HEK293 (cell line): ENCODE measurements around the gene HOXD1.

Source experiments
- AEBP2 ChIP-seq: fragments of 450-650 bp; formaldehyde crosslinking; IDR thresholded peaks from 2 replicates; pipeline ENCODE4 v1.5.1; 2016; ENCODE audit warnings: missing biosample characterization, missing genetic modification characterization, borderline replicate concordance
- KLF10 ChIP-seq: fragments of 450-650 bp; IDR thresholded peaks from 2 replicates; pipeline ENCODE4 v1.5.1; 2018; ENCODE audit warnings: missing biosample characterization, mild to moderate bottlenecking, missing genetic modification characterization
- KLF9 ChIP-seq: fragments of 450-650 bp; formaldehyde crosslinking; IDR thresholded peaks from 2 replicates; pipeline ENCODE4 v1.5.1; 2016; ENCODE audit warnings: missing biosample characterization, missing genetic modification characterization, low read depth
- OSR2 ChIP-seq: fragments of 450-650 bp; formaldehyde crosslinking; IDR thresholded peaks from 2 replicates; pipeline ENCODE4 v1.5.1; 2016; ENCODE audit warnings: missing biosample characterization, missing genetic modification characterization
- PRDM10 ChIP-seq: fragments of 450-650 bp; formaldehyde crosslinking; IDR thresholded peaks from 2 replicates; pipeline ENCODE4 v1.5.1; 2016; ENCODE audit warnings: missing biosample characterization, missing genetic modification characterization
- REPIN1 ChIP-seq: fragments of 450-650 bp; formaldehyde crosslinking; IDR thresholded peaks from 2 replicates; pipeline ENCODE4 v1.5.1; 2017; ENCODE audit warnings: missing biosample characterization, missing genetic modification characterization, low read depth
- SCRT1 ChIP-seq: fragments of 450-650 bp; formaldehyde crosslinking; IDR thresholded peaks from 2 replicates; pipeline ENCODE4 v1.5.1; 2016; ENCODE audit warnings: missing biosample characterization, missing genetic modification characterization, borderline replicate concordance
- SP2 ChIP-seq: fragments of 450-650 bp; formaldehyde crosslinking; IDR thresholded peaks from 2 replicates; pipeline ENCODE4 v1.5.1; 2016; ENCODE audit warnings: missing biosample characterization, missing genetic modification characterization
- ZBTB20 ChIP-seq: fragments of 450-650 bp; formaldehyde crosslinking; IDR thresholded peaks from 2 replicates; pipeline ENCODE4 v1.5.1; 2016; ENCODE audit warnings: missing biosample characterization, missing genetic modification characterization
- ZBTB6 ChIP-seq: fragments of 450-650 bp; formaldehyde crosslinking; IDR thresholded peaks from 2 replicates; pipeline ENCODE4 v1.5.1; 2017; ENCODE audit warnings: missing biosample characterization, missing genetic modification characterization
- ZNF114 ChIP-seq: fragments of 450-650 bp; formaldehyde crosslinking; IDR thresholded peaks from 2 replicates; pipeline ENCODE4 v1.5.0; 2017; ENCODE audit warnings: missing biosample characterization, missing genetic modification characterization
- ZNF140 ChIP-seq: fragments of 450-650 bp; formaldehyde crosslinking; IDR thresholded peaks from 2 replicates; pipeline ENCODE4 v1.5.1; 2016; ENCODE audit warnings: missing biosample characterization, missing genetic modification characterization
- ZNF169 ChIP-seq: fragments of 450-650 bp; formaldehyde crosslinking; IDR thresholded peaks from 2 replicates; pipeline ENCODE4 v1.5.1; 2016; ENCODE audit warnings: missing biosample characterization, missing genetic modification characterization
- ZNF248 ChIP-seq: fragments of 450-650 bp; formaldehyde crosslinking; IDR thresholded peaks from 2 replicates; pipeline ENCODE4 v1.5.1; 2017; ENCODE audit warnings: missing biosample characterization, missing genetic modification characterization
- ZNF266 ChIP-seq: fragments of 450-650 bp; formaldehyde crosslinking; IDR thresholded peaks from 2 replicates; pipeline ENCODE4 v1.5.1; 2016; ENCODE audit warnings: missing biosample characterization, missing genetic modification characterization, low read depth
- ZNF302 ChIP-seq: fragments of 450-650 bp; formaldehyde crosslinking; IDR thresholded peaks from 2 replicates; pipeline ENCODE4 v1.5.1; 2016; ENCODE audit warnings: missing biosample characterization, missing genetic modification characterization, low read depth
- ZNF335 ChIP-seq: fragments of 450-650 bp; formaldehyde crosslinking; conservative IDR thresholded peaks from 2 replicates; pipeline ENCODE4 v1.5.1; 2016; ENCODE audit warnings: missing biosample characterization, missing genetic modification characterization
- ZNF350 ChIP-seq: fragments of 450-650 bp; formaldehyde crosslinking; IDR thresholded peaks from 2 replicates; pipeline ENCODE4 v1.5.0; 2017; ENCODE audit warnings: missing biosample characterization, mild to moderate bottlenecking, missing genetic modification characterization
- ZNF391 ChIP-seq: fragments of 450-650 bp; formaldehyde crosslinking; IDR thresholded peaks from 2 replicates; pipeline ENCODE4 v1.5.1; 2016; ENCODE audit warnings: low read depth, missing biosample characterization, missing genetic modification characterization, borderline replicate concordance
- ZNF449 ChIP-seq: fragments of 450-650 bp; formaldehyde crosslinking; IDR thresholded peaks from 2 replicates; pipeline ENCODE4 v1.5.1; 2017; ENCODE audit warnings: missing biosample characterization, mild to moderate bottlenecking, missing genetic modification characterization, moderate library complexity
- ZNF501 ChIP-seq: fragments of 450-650 bp; formaldehyde crosslinking; IDR thresholded peaks from 2 replicates; pipeline ENCODE4 v1.5.1; 2016; ENCODE audit warnings: missing biosample characterization, missing genetic modification characterization
- ZNF513 ChIP-seq: fragments of 450-650 bp; IDR thresholded peaks from 2 replicates; pipeline ENCODE4 v1.5.1; 2018; ENCODE audit warnings: missing biosample characterization, missing genetic modification characterization
- ZNF544 ChIP-seq: fragments of 450-650 bp; formaldehyde crosslinking; IDR thresholded peaks from 2 replicates; pipeline ENCODE4 v1.5.0; 2017; ENCODE audit warnings: missing biosample characterization, missing genetic modification characterization
- ZNF548 ChIP-seq: fragments of 450-650 bp; formaldehyde crosslinking; IDR thresholded peaks from 2 replicates; pipeline ENCODE4 v1.5.1; 2016; ENCODE audit warnings: missing biosample characterization, missing genetic modification characterization
- ZNF549 ChIP-seq: fragments of 450-650 bp; IDR thresholded peaks from 2 replicates; pipeline ENCODE4 v1.5.1; 2018; ENCODE audit warnings: missing biosample characterization, missing genetic modification characterization, mild to moderate bottlenecking, inconsistent platforms, moderate library complexity
- ZNF670 ChIP-seq: fragments of 450-650 bp; formaldehyde crosslinking; IDR thresholded peaks from 2 replicates; pipeline ENCODE4 v1.5.1; 2016; ENCODE audit warnings: missing biosample characterization, missing genetic modification characterization, low read depth
- ZNF677 ChIP-seq: fragments of 450-650 bp; IDR thresholded peaks from 2 replicates; pipeline ENCODE4 v1.5.0; 2018; ENCODE audit warnings: missing biosample characterization, mild to moderate bottlenecking, missing genetic modification characterization, moderate library complexity
- ZNF76 ChIP-seq: fragments of 450-650 bp; formaldehyde crosslinking; IDR thresholded peaks from 2 replicates; pipeline ENCODE4; 2016; ENCODE audit warnings: low read depth, missing biosample characterization, missing genetic modification characterization, borderline replicate concordance
- ZNF776 ChIP-seq: fragments of 450-650 bp; formaldehyde crosslinking; IDR thresholded peaks from 2 replicates; pipeline ENCODE4 v1.5.0; 2017; ENCODE audit warnings: missing biosample characterization, missing genetic modification characterization, borderline replicate concordance
- ZNF785 ChIP-seq: fragments of 450-650 bp; formaldehyde crosslinking; IDR thresholded peaks from 2 replicates; pipeline ENCODE4 v1.5.1; 2016; ENCODE audit warnings: missing biosample characterization, missing genetic modification characterization
- ZNF792 ChIP-seq: fragments of 450-650 bp; formaldehyde crosslinking; IDR thresholded peaks from 2 replicates; pipeline ENCODE4 v1.5.1; 2016; ENCODE audit warnings: missing biosample characterization, missing genetic modification characterization
- ZXDB ChIP-seq: fragments of 450-650 bp; formaldehyde crosslinking; IDR thresholded peaks from 2 replicates; pipeline ENCODE4 v1.5.1; 2016; ENCODE audit warnings: missing biosample characterization, missing genetic modification characterization

Gene HOXD1

GRCh38 chr2:176157499-176158185 lies 30.8 kb upstream of the HOXD1 start (continued):
- peak; percentile 47; the same call in 1 of the 2 replicates for TF ChIP-seq ZNF391 (tag by site-specific recombination)
- TF ChIP-seq OSR2 (tag by site-specific recombination) = peak; percentile 26; the same call in 1 of the 2 replicates
- no peak for TF ChIP-seq ZNF248
- no peak for TF ChIP-seq ZNF677 (tag by site-specific recombination)
- no peak for TF ChIP-seq ZNF776 (tag by site-specific recombination)
- peak; percentile 62 for TF ChIP-seq ZNF335 (tag by site-specific recombination)
- TF ChIP-seq ZNF792 = no peak; the same call in 1 of the 2 replicates
- TF ChIP-seq ZNF449 = no peak
- no peak; the same call in 1 of the 2 replicates for TF ChIP-seq ZBTB20 (tag by site-specific recombination)
- TF ChIP-seq ZNF513 = no peak
- TF ChIP-seq ZNF544 = no peak
- TF ChIP-seq PRDM10 (tag by site-specific recombination) = no peak; the same call in 1 of the 2 replicates
- TF ChIP-seq ZNF785 (tag by site-specific recombination) = no peak
- no peak for TF ChIP-seq ZNF140 (tag by site-specific recombination)
- 0 out of 2 replicates have a peak, but pooled peaks have one; percentile 51 for TF ChIP-seq ZNF501 (tag by site-specific recombination)
- TF ChIP-seq ZNF670 (tag by site-specific recombination) = no peak
- no peak for TF ChIP-seq ZNF266 (tag by site-specific recombination)
- TF ChIP-seq ZBTB6 (tag by site-specific recombination) = no peak
- TF ChIP-seq ZNF76 (tag by site-specific recombination) = peak; percentile 35
- TF ChIP-seq ZXDB (tag by site-specific recombination) = no peak
- no peak for TF ChIP-seq ZNF549 (tag by site-specific recombination)
- no peak for TF ChIP-seq SP2 (tag by site-specific recombination)
- no peak for TF ChIP-seq ZNF350 (tag by site-specific recombination)
- no peak for TF ChIP-seq ZNF302 (tag by site-specific recombination)
- no peak for TF ChIP-seq AEBP2 (tag by site-specific recombination)
- no peak for TF ChIP-seq ZNF548 (tag by site-specific recombination)
- TF ChIP-seq KLF10 (tag by site-specific recombination) = peak; percentile 68
- no peak for TF ChIP-seq REPIN1 (tag by site-specific recombination)
- no peak for TF ChIP-seq SCRT1 (tag by site-specific recombination)
- TF ChIP-seq KLF9 (tag by site-specific recombination) = peak; percentile 33; the same call in 1 of the 2 replicates
- no peak for TF ChIP-seq ZNF169 (tag by site-specific recombination)
- TF ChIP-seq ZNF114 = no peak
